ENCODE results near the gene FOXI3. TPM values are rescaled to one million over a fixed set of nuclear protein-coding genes. Genes with fewer than 3 reads are reported as not detected.

The FOXI3 gene
- total and polyA plus RNA-seq, 2 donors (not counting 3 experiments of a cell fraction or from before 2014, with no cell fraction given) = not detected

GRCh38 chr2:88472811-88473210 is 20.3 kb upstream of the FOXI3 start:
- intact Hi-C loops (cut with micrococcal nuclease) = no loop called here
- no peaks in the 10 kb centered on the region for H3K79me2 ChIP-seq (ENCODE audit: control insufficient read depth, insufficient read depth, low read length)
- DNase-seq (ENCODE audit: low read depth, low spot score) = no peak
- no peaks in the 10 kb centered on the region for H4K20me1 ChIP-seq (replicated peaks; ENCODE audit: control insufficient read depth, extremely low read depth, insufficient read depth, low read length)
- no peak overlapping the region for H2AFZ ChIP-seq (ENCODE audit: low read depth, low read length)
- no peak overlapping the region for H3K9ac ChIP-seq (replicated peaks; ENCODE audit: extremely low read depth, insufficient read depth, low read length)
- TF ChIP-seq POLR2AphosphoS5 (IDR thresholded peaks at IDR 0.05; ENCODE audit: insufficient read depth, low read depth, low read length) = no peak
- no peak for TF ChIP-seq FOS (IDR thresholded peaks at IDR 0.05; ENCODE audit: borderline replicate concordance, insufficient read depth, low read length)
- no peak for TF ChIP-seq POLR2A (IDR thresholded peaks at IDR 0.05; ENCODE audit: low read depth, low read length)
- no peak for TF ChIP-seq JUN (IDR thresholded peaks at IDR 0.05; ENCODE audit: borderline replicate concordance, insufficient read depth, insufficient read length, low read depth)
- TF ChIP-seq EZH2 (IDR thresholded peaks at IDR 0.05; ENCODE audit: borderline replicate concordance, low read depth, low read length, severe bottlenecking) = no peak
- TF ChIP-seq, protein P1, sequence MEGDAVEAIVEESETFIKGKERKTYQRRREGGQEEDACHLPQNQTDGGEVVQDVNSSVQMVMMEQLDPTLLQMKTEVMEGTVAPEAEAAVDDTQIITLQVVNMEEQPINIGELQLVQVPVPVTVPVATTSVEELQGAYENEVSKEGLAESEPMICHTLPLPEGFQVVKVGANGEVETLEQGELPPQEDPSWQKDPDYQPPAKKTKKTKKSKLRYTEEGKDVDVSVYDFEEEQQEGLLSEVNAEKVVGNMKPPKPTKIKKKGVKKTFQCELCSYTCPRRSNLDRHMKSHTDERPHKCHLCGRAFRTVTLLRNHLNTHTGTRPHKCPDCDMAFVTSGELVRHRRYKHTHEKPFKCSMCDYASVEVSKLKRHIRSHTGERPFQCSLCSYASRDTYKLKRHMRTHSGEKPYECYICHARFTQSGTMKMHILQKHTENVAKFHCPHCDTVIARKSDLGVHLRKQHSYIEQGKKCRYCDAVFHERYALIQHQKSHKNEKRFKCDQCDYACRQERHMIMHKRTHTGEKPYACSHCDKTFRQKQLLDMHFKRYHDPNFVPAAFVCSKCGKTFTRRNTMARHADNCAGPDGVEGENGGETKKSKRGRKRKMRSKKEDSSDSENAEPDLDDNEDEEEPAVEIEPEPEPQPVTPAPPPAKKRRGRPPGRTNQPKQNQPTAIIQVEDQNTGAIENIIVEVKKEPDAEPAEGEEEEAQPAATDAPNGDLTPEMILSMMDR (IDR thresholded peaks at IDR 0.05; ENCODE audit: extremely low read depth in 1 of 2, insufficient read depth in 1 of 2, low read depth in 1 of 2, low read length in 2 of 2) = no peak
- TF ChIP-seq MAX (IDR thresholded peaks at IDR 0.05; ENCODE audit: insufficient read depth, insufficient read length) = no peak
- TF ChIP-seq MYC (IDR thresholded peaks at IDR 0.05; ENCODE audit: low read depth, low read length) = no peak
- TF ChIP-seq GATA2 (IDR thresholded peaks at IDR 0.05; ENCODE audit: insufficient read depth, insufficient read length, low read depth, low read length) = no peak
- POLR2A ChIA-PET = no interaction called here
- dilution Hi-C loops (cut with MboI; ENCODE audit: extremely low pct_ligation_motif_present, low sequenced_read_pairs) = no loop called here
- CTCF ChIA-PET = no interaction called here
- no peak overlapping the region for H3K27ac ChIP-seq (ENCODE audit: insufficient read depth, low read depth, low read length)
- no peaks in the 10 kb centered on the region for H3K27me3 ChIP-seq (ENCODE audit: control insufficient read depth in 2 of 2, insufficient read depth in 2 of 2, low read length in 2 of 2)
- FAIRE-seq = no peak
- H3K4me1 ChIP-seq (ENCODE audit: control insufficient read depth, extremely low read depth, insufficient read depth, low read length) = no peaks in the 10 kb centered on the region
- no peak overlapping the region for H3K4me2 ChIP-seq (ENCODE audit: insufficient read depth, low read length)
- no peaks in the 10 kb centered on the region for H3K9me1 ChIP-seq (replicated peaks; ENCODE audit: control insufficient read depth, extremely low read depth, insufficient read depth, low read length)
- H3K4me3 ChIP-seq (replicated peaks in 1 of 3; ENCODE audit: insufficient read depth in 1 of 3, low read depth in 1 of 3, low read length in 3 of 3) = no peak overlapping the region
- no peaks in the 10 kb centered on the region for H3K9me3 ChIP-seq (replicated peaks; ENCODE audit: control insufficient read depth, insufficient read depth, low read length)
- no peaks in the 10 kb centered on the region for H3K36me3 ChIP-seq (ENCODE audit: control insufficient read depth in 2 of 2, extremely low read depth in 1 of 2, insufficient read depth in 2 of 2, low read length in 2 of 2)
- BruUV-seq (replicated peaks) = no TSS peak

Measured in endothelial cell of umbilical vein (primary cell).